ENCODE results near the gene CFAP58.
A peak's percentile ranks its signal among the peaks of the same experiment; 100 is the strongest.

The CFAP58 gene

GRCh38 chr10:104406715-104407650 is 53.4 kb downstream of the CFAP58 start:
- CTCF ChIA-PET: interaction anchor here (0.7 to 4.4 kb wide), 29 partner anchors 8 to 518 kb away, joined by 3 to 63 read pairs (median 5); no protein-coding TSS in a partner anchor
- DNase-seq (ENCODE audit: low read depth, low spot score): peak; percentile 21
- POLR2A ChIA-PET: interaction anchor here (0.6 kb wide), 1 partner anchor 216 kb away, joined by 3 read pairs; no protein-coding TSS in a partner anchor

GRCh38 chr10:104413528-104413927 is 59.9 kb downstream of the CFAP58 start:
- no peak overlapping the region for H3K4me3 ChIP-seq (ENCODE audit: low read depth, low read length)
- TF ChIP-seq, protein P1, sequence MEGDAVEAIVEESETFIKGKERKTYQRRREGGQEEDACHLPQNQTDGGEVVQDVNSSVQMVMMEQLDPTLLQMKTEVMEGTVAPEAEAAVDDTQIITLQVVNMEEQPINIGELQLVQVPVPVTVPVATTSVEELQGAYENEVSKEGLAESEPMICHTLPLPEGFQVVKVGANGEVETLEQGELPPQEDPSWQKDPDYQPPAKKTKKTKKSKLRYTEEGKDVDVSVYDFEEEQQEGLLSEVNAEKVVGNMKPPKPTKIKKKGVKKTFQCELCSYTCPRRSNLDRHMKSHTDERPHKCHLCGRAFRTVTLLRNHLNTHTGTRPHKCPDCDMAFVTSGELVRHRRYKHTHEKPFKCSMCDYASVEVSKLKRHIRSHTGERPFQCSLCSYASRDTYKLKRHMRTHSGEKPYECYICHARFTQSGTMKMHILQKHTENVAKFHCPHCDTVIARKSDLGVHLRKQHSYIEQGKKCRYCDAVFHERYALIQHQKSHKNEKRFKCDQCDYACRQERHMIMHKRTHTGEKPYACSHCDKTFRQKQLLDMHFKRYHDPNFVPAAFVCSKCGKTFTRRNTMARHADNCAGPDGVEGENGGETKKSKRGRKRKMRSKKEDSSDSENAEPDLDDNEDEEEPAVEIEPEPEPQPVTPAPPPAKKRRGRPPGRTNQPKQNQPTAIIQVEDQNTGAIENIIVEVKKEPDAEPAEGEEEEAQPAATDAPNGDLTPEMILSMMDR (IDR thresholded peaks at IDR 0.05; ENCODE audit: insufficient read depth, low read length, missing control alignments): no peak
- ChIA-PET POLR2A (no interaction called here), CTCF (no interaction called here)
- DNase-seq (ENCODE audit: low read depth, low spot score): no peak

More at GRCh38 chr10:104406715-104407650, 53.4 kb downstream of the CFAP58 start:
- TF ChIP-seq, protein P1 (IDR thresholded peaks at IDR 0.05; ENCODE audit: insufficient read depth, low read length, missing control alignments): peak; percentile 64
- H3K4me3 ChIP-seq (ENCODE audit: low read depth, low read length): no peak overlapping the region

GRCh38 chr10:104415526-104416165 is 62.0 kb downstream of the CFAP58 start:
- POLR2A ChIA-PET: no interaction called here
- no peak overlapping the region for H3K4me3 ChIP-seq (ENCODE audit: low read depth, low read length)
- CTCF ChIA-PET: interaction anchor here (1.0 to 1.3 kb wide), 2 partner anchors 9 kb away, joined by 3 to 4 read pairs; no protein-coding TSS in a partner anchor
- no peak for DNase-seq (ENCODE audit: low read depth, low spot score)
- TF ChIP-seq, protein P1 (IDR thresholded peaks at IDR 0.05; ENCODE audit: insufficient read depth, low read length, missing control alignments): no peak

DNA sequence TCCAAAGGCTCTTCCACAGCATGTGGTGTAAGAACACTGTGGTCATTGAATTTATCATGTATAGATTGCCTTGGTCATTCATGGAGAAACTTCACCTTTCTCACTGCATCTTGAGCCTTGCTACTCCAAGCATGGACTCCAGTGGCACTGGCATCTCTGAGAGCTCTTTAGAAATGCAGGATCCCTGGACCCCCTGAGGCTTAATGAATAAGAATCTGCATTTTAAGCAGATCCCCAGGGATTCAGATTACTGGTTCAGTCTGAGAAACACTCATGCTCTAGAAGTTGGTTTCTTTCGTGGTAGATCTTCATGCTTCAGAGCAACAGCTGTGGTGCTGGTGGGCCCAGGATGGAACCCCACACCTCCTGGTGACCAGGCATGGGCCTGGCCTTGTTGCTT is 63.2 kb downstream of the CFAP58 start:
- H3K4me3 ChIP-seq (ENCODE audit: low read depth, low read length): no peak overlapping the region
- CTCF ChIA-PET: interaction anchor here (1.3 kb wide), 1 partner anchor 10 kb away, joined by 4 read pairs; no protein-coding TSS in a partner anchor
- no peak for DNase-seq (ENCODE audit: low read depth, low spot score)
- TF ChIP-seq, protein P1 (IDR thresholded peaks at IDR 0.05; ENCODE audit: insufficient read depth, low read length, missing control alignments): no peak
- POLR2A ChIA-PET: no interaction called here

DNA sequence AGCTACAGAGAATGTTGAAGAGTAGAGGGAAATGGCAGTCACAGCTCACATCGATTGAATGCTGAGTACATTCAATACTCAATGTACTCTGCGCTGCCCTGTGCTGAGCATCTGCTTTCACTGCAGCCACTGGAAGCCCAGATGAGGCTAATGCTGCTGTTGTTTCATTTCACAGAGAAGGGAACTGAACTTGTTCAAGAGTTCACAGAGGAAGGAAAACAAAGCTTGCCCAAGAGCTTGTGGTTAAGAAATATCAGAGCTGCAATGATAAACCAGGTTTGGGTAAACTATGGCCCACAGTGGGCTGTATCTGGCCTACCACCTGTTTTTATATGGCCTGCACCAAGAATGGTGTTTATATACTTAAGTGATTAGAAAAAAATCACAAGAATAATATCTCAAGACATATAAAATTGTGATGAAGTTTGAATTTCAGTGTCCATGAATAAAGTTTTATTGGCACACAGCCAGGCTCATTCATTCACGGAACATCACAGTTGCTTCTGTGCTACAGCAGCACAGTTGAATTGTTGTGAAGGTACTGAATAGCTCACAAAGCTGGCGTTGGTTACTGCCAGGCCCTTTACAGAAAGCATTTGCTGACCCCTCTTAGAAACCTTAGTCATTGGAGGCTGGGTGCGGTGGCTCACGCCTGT is 64.1 kb downstream of the CFAP58 start:
- CTCF ChIA-PET: interaction anchor here (1.7 kb wide), 1 partner anchor 10 kb away, joined by 5 read pairs; no protein-coding TSS in a partner anchor

More for the DNA sequence above, 64.1 kb downstream of the CFAP58 start:
- DNase-seq (ENCODE audit: low read depth, low spot score): no peak
- POLR2A ChIA-PET: no interaction called here
- TF ChIP-seq, protein P1 (IDR thresholded peaks at IDR 0.05; ENCODE audit: insufficient read depth, low read length, missing control alignments): no peak
- no peak overlapping the region for H3K4me3 ChIP-seq (ENCODE audit: low read depth, low read length)
